ENCODE data around the gene ARSJ.
A peak's percentile ranks its signal among the peaks of the same experiment; 100 is the strongest.
"Not testable (repeated sequence)": the region's sequence is repeated elsewhere in the genome, so short reads cannot be mapped to it uniquely, and the experiment has no call there.

The ARSJ gene

GRCh38 chr4:113924706-113925105 lies 54.7 kb downstream of the ARSJ start:
- H3K9me3 ChIP-seq (ENCODE audit: control extremely low read depth in 1 of 5, control insufficient read depth in 4 of 5, insufficient read depth in 2 of 5, low read depth in 1 of 5, low read length in 4 of 5); POLR2A ChIA-PET; H3K27me3 ChIP-seq (replicated peaks in 2 of 5; ENCODE audit: control insufficient read depth in 4 of 5, insufficient read depth in 5 of 5, low read length in 4 of 5); H3K4me3 ChIP-seq (ENCODE audit: control insufficient read depth in 1 of 7, extremely low read depth in 1 of 7, insufficient read depth in 4 of 7, low read depth in 2 of 7, low read length in 6 of 7); CTCF ChIA-PET; H3K27ac ChIP-seq (ENCODE audit: insufficient read depth in 1 of 2, low read depth in 1 of 2, low read length in 2 of 2, poor library complexity in 1 of 2, severe bottlenecking in 2 of 2); H3K4me1 ChIP-seq (ENCODE audit: control extremely low read depth in 1 of 4, control insufficient read depth in 4 of 4, insufficient read depth in 4 of 4, low read length in 3 of 4); H3K36me3 ChIP-seq (ENCODE audit: control insufficient read depth in 4 of 4, insufficient read depth in 4 of 4, low read length in 3 of 4); DNase-seq: not testable (repeated sequence)
- 100% methylated on average over 1 of the region's 4 CpGs for WGBS (ENCODE audit: insufficient coverage)

GRCh38 chr4:113921089-113921794 lies 58.2 kb downstream of the ARSJ start:
- CTCF ChIA-PET = interaction anchor here (1.5 kb wide), 2 partner anchors 11 to 13 kb away, joined by 3 to 4 read pairs; no protein-coding TSS in a partner anchor
- no CpG with 5 or more reads among the region's 3 CpGs for WGBS (ENCODE audit: insufficient coverage)

GRCh38 chr4:113919611-113920010 lies 59.8 kb downstream of the ARSJ start:
- DNase-seq = peak in 1 of 3 donors; percentile 6
- POLR2A ChIA-PET = no interaction called here
- Histone ChIP-seq H3K4me1 (ENCODE audit: control extremely low read depth in 1 of 4, control insufficient read depth in 4 of 4, insufficient read depth in 4 of 4, low read length in 3 of 4) (no peaks in the 10 kb centered on the region), H3K27me3 (replicated peaks in 2 of 5; ENCODE audit: control insufficient read depth in 4 of 5, insufficient read depth in 5 of 5, low read length in 4 of 5) (no peaks in the 10 kb centered on the region), H3K4me3 (ENCODE audit: control insufficient read depth in 1 of 7, extremely low read depth in 1 of 7, insufficient read depth in 4 of 7, low read depth in 2 of 7, low read length in 6 of 7) (no peak overlapping the region), H3K27ac (ENCODE audit: insufficient read depth in 1 of 2, low read depth in 1 of 2, low read length in 2 of 2, poor library complexity in 1 of 2, severe bottlenecking in 2 of 2) (no peak overlapping the region), H3K9me3 (ENCODE audit: control extremely low read depth in 1 of 5, control insufficient read depth in 4 of 5, insufficient read depth in 2 of 5, low read depth in 1 of 5, low read length in 4 of 5) (no peaks in the 10 kb centered on the region), H3K36me3 (ENCODE audit: control insufficient read depth in 4 of 4, insufficient read depth in 4 of 4, low read length in 3 of 4) (no peaks in the 10 kb centered on the region)
- 57% methylated on average over 1 of the region's 1 CpG for WGBS (ENCODE audit: insufficient coverage)
- CTCF ChIA-PET = interaction anchor here (1.5 kb wide), 1 partner anchor 10 kb away, joined by 3 read pairs; no protein-coding TSS in a partner anchor

More at GRCh38 chr4:113921089-113921794, 58.2 kb downstream of the ARSJ start:
- H3K27me3 ChIP-seq (replicated peaks in 2 of 5; ENCODE audit: control insufficient read depth in 4 of 5, insufficient read depth in 5 of 5, low read length in 4 of 5) = no peaks in the 10 kb centered on the region
- H3K9me3 ChIP-seq (ENCODE audit: control extremely low read depth in 1 of 5, control insufficient read depth in 4 of 5, insufficient read depth in 2 of 5, low read depth in 1 of 5, low read length in 4 of 5) = no peaks in the 10 kb centered on the region
- POLR2A ChIA-PET = no interaction called here
- no peaks in the 10 kb centered on the region for H3K36me3 ChIP-seq (ENCODE audit: control insufficient read depth in 4 of 4, insufficient read depth in 4 of 4, low read length in 3 of 4)
- no peak overlapping the region for H3K27ac ChIP-seq (ENCODE audit: insufficient read depth in 1 of 2, low read depth in 1 of 2, low read length in 2 of 2, poor library complexity in 1 of 2, severe bottlenecking in 2 of 2)
- DNase-seq = no peak
- H3K4me3 ChIP-seq (ENCODE audit: control insufficient read depth in 1 of 7, extremely low read depth in 1 of 7, insufficient read depth in 4 of 7, low read depth in 2 of 7, low read length in 6 of 7) = no peak overlapping the region
- no peaks in the 10 kb centered on the region for H3K4me1 ChIP-seq (ENCODE audit: control extremely low read depth in 1 of 4, control insufficient read depth in 4 of 4, insufficient read depth in 4 of 4, low read length in 3 of 4)

- 94% methylated on average over 3 of the region's 5 CpGs for WGBS (ENCODE audit: insufficient coverage)
- ChIA-PET CTCF (no interaction called here), POLR2A (no interaction called here)
- no peak overlapping the region for H3K4me3 ChIP-seq (ENCODE audit: control insufficient read depth in 1 of 7, extremely low read depth in 1 of 7, insufficient read depth in 4 of 7, low read depth in 2 of 7, low read length in 6 of 7)
- DNase-seq = no peak
- no peaks in the 10 kb centered on the region for H3K9me3 ChIP-seq (ENCODE audit: control extremely low read depth in 1 of 5, control insufficient read depth in 4 of 5, insufficient read depth in 2 of 5, low read depth in 1 of 5, low read length in 4 of 5)
- no peak overlapping the region for H3K27ac ChIP-seq (ENCODE audit: insufficient read depth in 1 of 2, low read depth in 1 of 2, low read length in 2 of 2, poor library complexity in 1 of 2, severe bottlenecking in 2 of 2)
- no peaks in the 10 kb centered on the region for H3K4me1 ChIP-seq (ENCODE audit: control extremely low read depth in 1 of 4, control insufficient read depth in 4 of 4, insufficient read depth in 4 of 4, low read length in 3 of 4)
- no peaks in the 10 kb centered on the region for H3K36me3 ChIP-seq (ENCODE audit: control insufficient read depth in 4 of 4, insufficient read depth in 4 of 4, low read length in 3 of 4)
- H3K27me3 ChIP-seq (replicated peaks in 2 of 5; ENCODE audit: control insufficient read depth in 4 of 5, insufficient read depth in 5 of 5, low read length in 4 of 5) = no peaks in the 10 kb centered on the region
Measured at GRCh38 chr4:113919145-113919544, 60.3 kb downstream of the ARSJ start.

GRCh38 chr4:113908829-113909228 lies 70.6 kb downstream of the ARSJ start:
- Histone ChIP-seq H3K4me3 (ENCODE audit: control insufficient read depth in 1 of 7, extremely low read depth in 1 of 7, insufficient read depth in 4 of 7, low read depth in 2 of 7, low read length in 6 of 7) (no peak overlapping the region), H3K9me3 (ENCODE audit: control extremely low read depth in 1 of 5, control insufficient read depth in 4 of 5, insufficient read depth in 2 of 5, low read depth in 1 of 5, low read length in 4 of 5) (no peaks in the 10 kb centered on the region), H3K36me3 (ENCODE audit: control insufficient read depth in 4 of 4, insufficient read depth in 4 of 4, low read length in 3 of 4) (no peaks in the 10 kb centered on the region), H3K27me3 (replicated peaks in 2 of 5; ENCODE audit: control insufficient read depth in 4 of 5, insufficient read depth in 5 of 5, low read length in 4 of 5) (no peaks in the 10 kb centered on the region), H3K4me1 (ENCODE audit: control extremely low read depth in 1 of 4, control insufficient read depth in 4 of 4, insufficient read depth in 4 of 4, low read length in 3 of 4) (peaks cover 0 to 2% (median 0%) of the 10 kb centered on the region in 4 experiments), H3K27ac (ENCODE audit: insufficient read depth in 1 of 2, low read depth in 1 of 2, low read length in 2 of 2, poor library complexity in 1 of 2, severe bottlenecking in 2 of 2) (no peak overlapping the region)
- peak in 1 of 3 donors; percentile 7 for DNase-seq
- ChIA-PET POLR2A (no interaction called here), CTCF (no interaction called here)

GRCh38 chr4:113907559-113907958 lies 71.9 kb downstream of the ARSJ start:
- H3K27ac ChIP-seq (ENCODE audit: insufficient read depth in 1 of 2, low read depth in 1 of 2, low read length in 2 of 2, poor library complexity in 1 of 2, severe bottlenecking in 2 of 2) = no peak overlapping the region
- H3K4me1 ChIP-seq (ENCODE audit: control extremely low read depth in 1 of 4, control insufficient read depth in 4 of 4, insufficient read depth in 4 of 4, low read length in 3 of 4) = peaks cover 0 to 6% (median 0%) of the 10 kb centered on the region in 4 experiments
- no peaks in the 10 kb centered on the region for H3K27me3 ChIP-seq (replicated peaks in 2 of 5; ENCODE audit: control insufficient read depth in 4 of 5, insufficient read depth in 5 of 5, low read length in 4 of 5)
- CTCF ChIA-PET = no interaction called here
- POLR2A ChIA-PET = no interaction called here
- no peaks in the 10 kb centered on the region for H3K36me3 ChIP-seq (ENCODE audit: control insufficient read depth in 4 of 4, insufficient read depth in 4 of 4, low read length in 3 of 4)
- H3K9me3 ChIP-seq (ENCODE audit: control extremely low read depth in 1 of 5, control insufficient read depth in 4 of 5, insufficient read depth in 2 of 5, low read depth in 1 of 5, low read length in 4 of 5) = no peaks in the 10 kb centered on the region
- no peak overlapping the region for H3K4me3 ChIP-seq (ENCODE audit: control insufficient read depth in 1 of 7, extremely low read depth in 1 of 7, insufficient read depth in 4 of 7, low read depth in 2 of 7, low read length in 6 of 7)
- WGBS (ENCODE audit: insufficient coverage) = no CpG with 5 or more reads among the region's 1 CpG
- DNase-seq = no peak

- POLR2A ChIA-PET = no interaction called here
- CTCF ChIA-PET = interaction anchor here (0.6 to 1.2 kb wide), 2 partner anchors 366 to 484 kb away, joined by 3 read pairs; no protein-coding TSS in a partner anchor
Measured at GRCh38 chr4:113905301-113905700, 74.1 kb downstream of the ARSJ start.

More at GRCh38 chr4:113905301-113905700, 74.1 kb downstream of the ARSJ start:
- Histone ChIP-seq H3K27me3 (replicated peaks in 2 of 5; ENCODE audit: control insufficient read depth in 4 of 5, insufficient read depth in 5 of 5, low read length in 4 of 5) (no peaks in the 10 kb centered on the region), H3K4me1 (ENCODE audit: control extremely low read depth in 1 of 4, control insufficient read depth in 4 of 4, insufficient read depth in 4 of 4, low read length in 3 of 4) (peaks cover 0 to 10% (median 3%) of the 10 kb centered on the region in 4 experiments), H3K27ac (ENCODE audit: insufficient read depth in 1 of 2, low read depth in 1 of 2, low read length in 2 of 2, poor library complexity in 1 of 2, severe bottlenecking in 2 of 2) (no peak overlapping the region), H3K9me3 (ENCODE audit: control extremely low read depth in 1 of 5, control insufficient read depth in 4 of 5, insufficient read depth in 2 of 5, low read depth in 1 of 5, low read length in 4 of 5) (no peaks in the 10 kb centered on the region), H3K36me3 (ENCODE audit: control insufficient read depth in 4 of 4, insufficient read depth in 4 of 4, low read length in 3 of 4) (no peaks in the 10 kb centered on the region), H3K4me3 (ENCODE audit: control insufficient read depth in 1 of 7, extremely low read depth in 1 of 7, insufficient read depth in 4 of 7, low read depth in 2 of 7, low read length in 6 of 7) (no peak overlapping the region)
- WGBS (ENCODE audit: insufficient coverage) = no CpG with 5 or more reads among the region's 1 CpG
- DNase-seq = no peak
